Keratinocyte (primary cell): Measurements from ENCODE around the gene GCC2.

Source experiments
- EZH2 ChIP-seq: IDR thresholded peaks from one replicate; pipeline ENCODE4 v1.6.1; 2012; ENCODE audit warnings: inconsistent platforms, mild to moderate bottlenecking, low read length, moderate library complexity
- TF ChIP-seq, protein P1 (sequence below), 3 experiments: IDR thresholded peaks in 1 of 3; conservative IDR thresholded peaks in 1 of 3; optimal IDR thresholded peaks in 1 of 3; 2 replicates in 2 of 3; 3 replicates in 1 of 3; pipeline versions ENCODE3 to v1.5.1; 2011; ENCODE audit warnings: low read length in 3 of 3, mild to moderate bottlenecking in 3 of 3, moderate library complexity in 2 of 3, control low read depth in 1 of 3, inconsistent platforms in 1 of 3; ENCODE audit not compliant: insufficient read depth in 2 of 3; ENCODE audit errors: extremely low read depth in 1 of 3

DNA sequence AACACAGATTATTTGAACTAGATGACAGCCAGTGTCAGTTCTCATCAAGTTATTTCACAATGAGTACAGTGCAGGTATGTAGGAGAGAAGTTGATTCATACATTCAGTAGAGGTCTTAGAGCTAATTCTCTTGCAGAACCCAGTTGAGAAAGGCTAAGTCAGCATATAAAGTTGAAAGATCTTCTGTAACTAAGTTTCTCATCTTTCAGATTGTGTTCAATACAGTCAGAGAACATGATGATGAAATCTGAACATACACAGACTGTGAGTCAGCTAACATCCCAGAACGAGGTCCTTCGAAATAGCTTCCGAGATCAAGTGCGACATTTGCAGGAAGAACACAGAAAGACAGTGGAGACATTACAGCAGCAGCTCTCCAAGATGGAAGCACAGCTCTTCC is 43.4 kb downstream of the GCC2 start:
- TF ChIP-seq, protein P1, sequence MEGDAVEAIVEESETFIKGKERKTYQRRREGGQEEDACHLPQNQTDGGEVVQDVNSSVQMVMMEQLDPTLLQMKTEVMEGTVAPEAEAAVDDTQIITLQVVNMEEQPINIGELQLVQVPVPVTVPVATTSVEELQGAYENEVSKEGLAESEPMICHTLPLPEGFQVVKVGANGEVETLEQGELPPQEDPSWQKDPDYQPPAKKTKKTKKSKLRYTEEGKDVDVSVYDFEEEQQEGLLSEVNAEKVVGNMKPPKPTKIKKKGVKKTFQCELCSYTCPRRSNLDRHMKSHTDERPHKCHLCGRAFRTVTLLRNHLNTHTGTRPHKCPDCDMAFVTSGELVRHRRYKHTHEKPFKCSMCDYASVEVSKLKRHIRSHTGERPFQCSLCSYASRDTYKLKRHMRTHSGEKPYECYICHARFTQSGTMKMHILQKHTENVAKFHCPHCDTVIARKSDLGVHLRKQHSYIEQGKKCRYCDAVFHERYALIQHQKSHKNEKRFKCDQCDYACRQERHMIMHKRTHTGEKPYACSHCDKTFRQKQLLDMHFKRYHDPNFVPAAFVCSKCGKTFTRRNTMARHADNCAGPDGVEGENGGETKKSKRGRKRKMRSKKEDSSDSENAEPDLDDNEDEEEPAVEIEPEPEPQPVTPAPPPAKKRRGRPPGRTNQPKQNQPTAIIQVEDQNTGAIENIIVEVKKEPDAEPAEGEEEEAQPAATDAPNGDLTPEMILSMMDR (optimal IDR thresholded peaks at IDR 0.05 in 1 of 3, IDR thresholded peaks at IDR 0.05 in 1 of 3, conservative IDR thresholded peaks at IDR 0.05 in 1 of 3; ENCODE audit: extremely low read depth in 1 of 3, insufficient read depth in 2 of 3, low read length in 3 of 3) = no peak
- no peak for TF ChIP-seq EZH2
